NCI-H774 (cell line): ENCODE measurements around the gene CLEC2L.
A peak's percentile ranks its signal among the peaks of the same experiment; 100 is the strongest.

Experiments
- DNase-seq: peaks from one replicate; lab custom pipeline; 2025; lab: John Stamatoyannopoulos, UW

Gene CLEC2L

DNA sequence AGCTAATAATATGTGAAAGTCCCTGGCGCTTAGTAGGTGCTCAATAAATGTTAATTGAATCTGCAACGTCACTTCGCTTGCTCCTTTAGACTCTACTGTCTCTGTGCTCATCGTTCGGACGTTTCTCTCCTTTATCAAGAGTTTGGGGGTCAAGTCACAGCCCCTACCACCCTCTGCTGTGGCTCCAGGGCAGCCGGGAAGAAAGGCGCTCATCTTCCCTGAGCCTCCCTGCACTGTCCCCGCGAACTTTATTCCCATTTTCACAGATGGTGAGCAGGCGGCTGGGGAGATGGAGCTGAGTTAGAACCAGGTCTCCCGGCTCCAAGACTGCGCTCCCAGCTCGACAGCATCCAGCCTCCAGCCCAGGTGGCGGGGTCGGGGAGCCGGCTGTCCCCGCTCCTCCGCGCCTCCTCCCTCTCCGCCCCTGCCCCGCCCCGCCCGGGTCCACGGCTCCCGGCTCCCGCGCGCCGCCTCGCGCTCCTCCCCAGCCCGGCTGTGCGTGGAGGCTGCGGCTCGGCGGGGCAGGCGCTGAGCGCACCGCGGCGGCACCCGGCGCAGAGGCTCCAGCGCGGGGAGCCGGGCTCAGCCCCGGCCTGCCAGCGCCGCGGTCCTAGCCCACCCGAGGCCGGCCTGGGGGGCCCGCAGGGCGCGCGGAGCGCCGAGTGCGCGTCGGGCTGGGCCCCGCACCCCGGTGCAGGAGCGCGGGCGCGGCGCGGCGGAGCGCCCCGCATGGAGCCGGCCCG, at the start of gene CLEC2L:
Gene CLEC2L, plus strand, starts transcription at position 487 of the 743 bp plus-strand sequence. Its CDS starts 243 bp downstream, at position 730.
- DNase-seq: no peak

DNA sequence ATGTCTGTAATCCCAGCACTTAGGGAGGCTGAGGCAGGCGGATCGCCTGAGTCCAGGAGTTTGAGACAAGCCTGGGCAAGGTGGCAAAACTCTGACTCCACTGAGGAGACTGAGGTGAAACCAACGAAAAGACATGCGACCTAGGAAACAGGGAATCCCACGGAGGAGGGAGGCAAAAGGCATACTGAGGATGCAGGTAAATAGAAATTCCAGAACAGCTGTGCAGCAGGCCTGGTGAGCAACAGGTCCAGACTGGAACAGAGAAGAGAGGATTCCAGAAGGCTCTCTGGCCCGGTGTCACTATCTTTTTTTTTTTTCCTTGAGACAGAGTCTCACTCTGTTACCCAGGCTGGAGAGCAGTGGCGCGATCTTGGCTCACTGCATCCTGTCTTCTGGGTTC, 47.3 kb upstream of the CLEC2L start:
- no peak for DNase-seq

DNA sequence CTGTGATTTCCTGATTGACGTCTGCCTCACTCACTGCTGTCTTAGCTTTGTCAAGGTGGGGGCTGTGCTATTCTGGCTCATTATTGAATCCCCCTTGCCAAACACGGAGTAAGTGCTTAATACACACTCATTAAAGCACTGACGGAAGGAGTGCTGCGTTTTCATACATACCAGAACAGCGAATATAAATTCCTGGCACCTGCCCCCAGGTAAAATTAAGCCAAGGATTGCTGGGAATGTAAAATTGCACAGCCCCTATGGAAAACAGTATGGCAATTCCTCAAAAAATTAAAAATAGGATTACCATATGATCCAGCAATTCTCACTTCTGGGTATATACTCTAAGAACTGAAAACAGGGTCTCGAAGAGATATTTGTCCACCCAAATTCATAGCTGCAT, 46.6 kb upstream of the CLEC2L start:
- DNase-seq: no peak

DNA sequence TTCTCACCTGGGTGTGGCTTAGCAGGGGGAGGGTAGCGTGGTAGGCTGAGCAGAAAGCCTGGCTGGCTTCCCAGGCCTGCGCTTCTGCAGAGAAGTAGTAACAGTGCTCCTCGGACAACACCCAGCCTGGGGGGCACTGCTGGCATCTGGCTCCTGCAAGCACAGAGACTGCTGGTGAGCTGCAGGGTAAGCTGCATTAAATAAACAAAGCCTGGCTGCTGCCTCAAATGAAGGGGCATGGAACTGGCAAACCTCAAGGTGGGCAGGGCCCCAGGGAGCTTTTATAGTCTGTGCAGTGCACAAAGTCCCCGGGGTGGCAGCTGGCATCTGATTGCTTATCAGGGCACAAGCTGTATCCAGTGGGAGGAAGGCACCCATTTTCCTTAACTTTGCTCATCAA, 43.9 kb upstream of the CLEC2L start:
- no peak for DNase-seq

DNA sequence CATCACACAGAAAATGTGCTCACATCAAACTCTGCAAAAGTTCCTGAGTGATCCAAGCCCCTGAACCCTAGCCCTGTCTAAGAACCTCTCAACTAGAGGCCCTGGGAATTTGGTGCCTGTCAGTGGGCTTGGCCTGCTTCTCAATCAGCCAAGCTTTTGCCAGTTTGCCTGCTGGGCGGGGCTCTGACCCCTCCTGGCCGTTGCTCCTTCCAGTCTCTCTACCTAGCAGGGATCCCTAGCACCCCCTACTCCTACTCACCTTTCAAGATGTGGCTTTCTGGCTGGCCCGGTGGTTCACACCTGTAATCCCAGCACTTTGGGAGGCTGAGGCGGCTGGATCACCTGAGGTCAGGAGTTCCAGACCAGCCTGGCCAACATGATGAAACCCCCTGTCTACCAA, 42.1 kb upstream of the CLEC2L start:
- DNase-seq: no peak

DNA sequence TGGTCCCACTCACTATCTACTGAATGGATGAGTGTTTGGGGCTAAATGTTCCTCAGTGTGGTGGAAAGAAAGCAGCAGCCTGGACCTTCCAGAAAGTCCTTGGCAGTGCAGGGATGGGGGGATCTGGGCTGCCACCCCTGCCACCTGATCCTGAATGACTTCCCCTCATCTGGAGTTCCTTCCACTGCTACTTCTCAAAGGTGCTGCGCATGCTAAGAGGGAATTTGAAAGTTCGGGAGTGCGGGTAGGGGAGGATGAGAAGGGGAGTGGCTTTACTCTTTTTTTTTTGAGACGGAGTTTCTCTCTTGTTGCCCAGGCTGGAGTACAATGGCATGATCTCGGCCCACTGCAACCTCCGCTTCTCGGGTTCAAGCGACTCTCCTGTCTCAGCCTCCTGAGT, 41.4 kb upstream of the CLEC2L start:
- no peak for DNase-seq

DNA sequence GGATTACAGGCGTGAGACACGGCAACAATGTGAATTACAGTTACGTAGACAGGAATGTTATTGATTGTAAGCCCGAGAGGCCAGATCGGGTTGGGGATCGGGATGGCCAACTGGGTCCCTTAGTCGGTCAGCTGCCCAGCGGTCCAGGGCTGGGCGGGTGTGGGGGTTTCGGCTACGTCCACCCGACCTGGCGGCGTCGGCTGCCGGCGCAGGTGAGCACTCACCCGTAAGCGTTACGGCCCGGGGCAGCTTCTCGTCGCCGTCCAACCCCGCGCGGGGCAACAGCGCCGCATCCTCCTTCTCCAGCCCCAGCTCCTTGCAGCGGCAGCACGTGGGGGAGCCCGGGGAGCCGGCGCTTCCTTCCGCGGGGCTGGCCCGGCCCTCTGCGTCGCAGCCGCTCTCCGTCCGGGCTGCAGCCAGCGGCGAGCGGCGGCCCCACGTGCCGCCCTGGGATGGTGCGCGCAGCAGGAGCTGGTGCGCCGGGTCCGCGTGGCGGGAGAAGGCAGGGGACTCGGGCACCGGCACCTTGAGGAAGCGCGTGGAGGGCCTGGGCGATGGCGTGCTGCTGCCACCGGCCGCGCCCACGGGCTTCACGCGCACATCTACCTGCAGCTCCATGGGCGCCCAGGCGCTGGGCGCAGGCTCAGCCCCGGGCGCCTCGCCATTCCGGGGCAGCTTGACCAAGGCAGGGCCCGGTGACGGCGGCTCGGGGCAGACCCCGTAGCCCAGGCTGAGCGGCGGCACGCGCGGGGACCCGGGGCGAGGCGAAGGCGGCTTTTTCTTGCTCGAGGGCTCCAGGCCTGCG, 40.6 kb upstream of the CLEC2L start:
- DNase-seq: no peak

DNA sequence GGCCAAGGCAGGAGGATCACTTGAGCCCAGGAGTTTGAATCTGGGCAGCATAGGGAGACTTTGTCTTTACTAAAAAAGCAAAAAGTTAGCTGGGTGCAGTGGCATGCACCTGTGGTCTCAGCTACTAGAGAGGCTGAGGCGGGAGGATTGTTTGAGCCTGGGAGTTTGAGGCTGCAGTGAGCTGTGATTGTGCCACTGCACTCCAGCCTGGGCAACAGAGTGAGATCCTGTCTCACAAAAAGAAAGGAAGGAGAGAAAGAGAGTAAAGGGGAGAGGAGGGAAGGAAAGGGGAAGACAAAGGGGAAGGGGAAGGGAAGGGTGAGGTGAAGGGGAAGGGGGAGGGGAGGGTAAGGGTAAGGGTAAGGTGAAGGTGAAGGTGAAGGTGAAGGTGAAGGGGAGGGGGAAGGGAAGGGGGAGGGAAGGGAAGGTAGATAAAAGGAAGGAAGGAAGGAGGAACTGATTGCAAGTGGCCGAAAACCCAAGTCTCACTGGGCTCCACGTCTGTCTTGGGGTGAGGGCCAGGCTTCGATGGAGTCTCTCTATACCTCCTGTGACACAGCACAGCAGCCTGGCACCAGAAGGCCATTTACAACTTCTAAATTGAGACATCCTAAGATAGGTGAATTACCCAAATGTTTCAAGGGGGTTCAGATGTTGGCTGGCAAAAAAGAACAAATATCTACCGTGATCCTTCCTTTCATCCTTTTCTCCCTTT, 36.0 kb upstream of the CLEC2L start:
- no peak for DNase-seq

DNA sequence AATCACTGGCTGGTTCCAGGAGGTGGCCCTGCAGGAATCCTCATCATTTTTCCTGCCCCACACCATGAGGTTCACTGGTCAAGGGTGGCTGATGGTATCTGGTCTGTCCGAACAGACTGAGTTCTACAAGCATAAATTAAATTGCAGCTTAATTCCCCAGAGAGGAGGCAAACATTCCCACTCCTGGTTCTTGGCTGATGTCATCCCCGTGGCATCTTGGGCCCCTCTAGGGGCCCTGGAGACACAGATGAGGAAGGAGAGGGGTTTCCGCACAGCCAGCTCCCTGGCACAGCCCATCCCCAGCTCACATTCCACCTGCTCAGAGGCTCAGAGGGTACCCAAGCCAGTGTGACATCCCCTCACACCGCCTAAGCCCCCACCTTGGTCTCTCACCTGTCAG, 34.7 kb upstream of the CLEC2L start:
- DNase-seq: no peak

DNA sequence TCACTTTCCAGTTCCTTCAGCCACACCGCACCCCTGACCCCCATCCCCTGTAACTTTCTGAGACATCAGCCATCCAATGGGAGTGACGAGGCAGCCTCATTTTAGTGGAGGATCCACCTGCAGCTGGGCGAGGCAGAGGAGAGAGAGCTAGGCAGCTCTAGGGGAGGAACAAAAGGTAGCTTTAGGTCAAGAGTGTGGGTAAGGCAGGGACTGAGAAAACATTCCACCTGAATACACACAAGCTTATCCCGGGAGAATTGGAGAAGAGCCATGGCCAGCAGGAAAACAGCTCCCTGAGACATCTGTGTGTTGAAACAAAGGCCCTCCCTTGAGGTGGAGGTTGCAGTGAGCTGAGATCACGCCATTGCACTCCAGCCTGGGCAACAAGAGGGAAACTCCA, 33.4 kb upstream of the CLEC2L start:
- peak; percentile 28 for DNase-seq

DNA sequence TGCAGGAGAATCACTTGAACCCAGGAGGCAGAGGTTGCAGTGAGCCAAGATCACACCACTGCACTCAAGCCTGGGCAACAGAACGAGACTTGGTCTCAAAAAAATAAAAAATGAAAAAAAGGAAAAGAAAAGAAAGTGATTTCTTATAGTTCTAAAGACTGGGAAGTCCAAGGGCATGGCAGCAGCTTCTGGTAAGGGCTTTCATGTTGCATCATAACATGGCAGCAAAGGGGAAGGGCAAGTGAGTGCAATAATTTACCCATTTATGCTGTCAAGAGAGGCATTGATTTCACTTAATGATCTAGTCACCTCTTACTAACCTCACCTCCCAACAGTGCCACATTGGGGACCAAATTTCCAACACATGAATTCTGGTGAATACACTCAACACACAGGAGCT, 31.2 kb upstream of the CLEC2L start:
- DNase-seq: no peak

DNA sequence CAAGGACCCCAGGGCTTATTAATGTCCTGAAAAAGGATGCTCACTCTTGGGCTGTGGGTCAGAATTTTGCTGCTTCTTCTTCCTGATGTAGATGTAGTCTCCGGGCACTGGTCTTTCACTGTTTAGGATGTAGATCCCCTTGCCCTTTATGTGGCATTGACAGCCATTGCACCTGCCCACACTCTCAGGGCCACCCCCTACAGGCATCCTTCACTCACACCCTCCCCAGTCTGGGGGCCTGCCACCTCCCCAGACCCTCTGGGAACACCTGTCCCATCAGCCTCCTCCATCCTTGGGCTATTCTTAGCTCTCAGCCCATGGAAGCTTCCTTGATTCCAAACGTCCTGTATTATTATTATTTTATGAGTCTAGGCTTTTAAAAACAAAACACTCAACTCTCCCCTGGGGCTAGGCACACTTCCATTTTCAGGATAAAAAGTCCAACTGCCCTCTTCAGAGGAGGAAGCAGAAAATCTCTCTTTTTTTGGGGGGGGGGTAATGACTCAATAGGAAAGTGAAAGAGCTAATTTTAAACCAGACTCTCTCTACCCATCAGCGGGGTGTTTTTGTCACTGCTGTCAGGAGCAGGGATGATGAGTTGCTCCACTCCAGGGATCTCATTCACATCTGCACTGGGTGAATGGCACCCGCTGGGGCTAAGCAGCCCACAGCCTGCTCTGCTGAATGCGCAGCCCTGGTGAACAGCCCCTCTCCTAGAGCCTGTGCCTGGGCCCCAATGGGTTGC, 28.5 kb upstream of the CLEC2L start:
- DNase-seq: no peak

DNA sequence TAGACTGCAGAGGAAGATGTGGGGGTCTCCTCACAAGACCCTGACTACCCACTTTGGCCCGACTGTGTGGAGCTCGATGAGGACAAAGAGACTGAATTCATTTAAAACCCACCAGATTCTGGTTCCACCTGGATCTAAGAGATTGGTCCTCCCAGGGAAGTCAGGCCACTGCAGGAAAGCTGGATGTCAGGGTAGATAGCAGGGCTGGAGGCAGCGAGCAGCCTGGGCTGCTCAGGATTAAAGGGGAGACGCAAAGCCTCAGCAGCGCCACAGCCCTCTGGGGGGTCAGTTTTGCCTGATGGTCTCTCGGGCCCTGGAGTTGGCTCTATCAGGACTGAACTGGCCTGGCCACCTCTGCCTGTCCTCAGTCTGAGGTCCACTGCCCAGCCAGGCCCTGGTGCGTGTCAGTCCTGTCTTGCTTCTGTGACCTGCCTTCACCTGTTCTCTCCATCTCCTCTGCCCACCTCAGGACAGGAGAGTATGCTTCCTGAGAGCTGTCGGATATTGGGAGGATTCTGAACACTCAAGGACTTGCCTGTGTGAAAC, 27.8 kb upstream of the CLEC2L start:
- no peak for DNase-seq

DNA sequence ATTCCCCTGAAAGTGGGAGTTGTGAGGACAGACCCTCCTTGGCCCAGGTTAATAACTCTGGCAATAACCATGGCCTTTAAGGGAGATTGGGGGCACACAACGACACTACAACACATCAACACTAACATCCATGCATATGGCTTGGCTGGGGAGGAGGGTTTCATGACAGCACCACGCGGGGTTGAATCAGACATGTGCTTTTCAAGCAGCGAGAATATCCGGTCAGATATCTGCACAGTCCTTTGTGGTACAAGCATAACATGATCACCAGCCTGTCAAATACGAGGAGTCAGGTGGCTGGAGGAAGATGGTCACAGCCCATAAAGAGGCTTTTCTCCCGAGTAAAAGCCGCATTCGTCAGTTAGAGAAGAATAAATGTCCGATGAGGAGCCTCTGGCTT, 27.0 kb upstream of the CLEC2L start:
- DNase-seq: no peak

DNA sequence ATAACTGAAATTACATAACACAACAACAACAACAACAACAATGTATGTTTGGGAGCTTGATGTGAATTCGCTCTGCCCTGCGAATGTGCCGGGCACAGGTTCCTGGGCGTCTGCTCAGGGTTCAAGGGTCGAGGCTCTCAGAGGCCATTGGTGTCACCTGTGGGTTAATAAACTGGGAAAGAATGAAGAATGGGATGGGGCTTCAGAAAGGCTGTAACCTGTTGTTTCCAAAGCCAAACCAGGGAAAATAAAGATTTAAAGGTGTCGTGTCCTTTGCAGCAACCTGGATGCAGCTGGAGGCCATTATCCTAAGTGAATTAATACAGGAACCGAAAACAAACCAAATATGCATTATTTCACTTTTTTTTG, 22.7 kb upstream of the CLEC2L start:
- DNase-seq: no peak

DNA sequence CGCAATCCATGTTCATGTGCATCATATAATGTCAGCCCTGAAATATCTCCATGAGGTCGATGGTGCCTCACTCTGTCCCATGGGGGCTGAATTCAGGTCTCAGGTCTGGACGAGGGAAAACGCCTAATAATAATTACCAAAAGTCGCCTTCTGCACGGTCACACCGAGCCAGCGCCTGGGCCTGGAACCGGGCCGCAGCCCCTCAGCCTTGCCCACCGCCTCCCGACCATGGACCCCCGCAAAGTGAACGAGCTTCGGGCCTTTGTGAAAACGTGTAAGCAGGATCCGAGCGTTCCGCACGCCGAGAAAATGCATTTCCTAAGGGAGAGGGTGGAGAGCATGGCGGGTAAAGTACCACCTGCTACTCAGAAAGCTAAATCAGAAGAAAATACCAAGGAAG, 21.3 kb upstream of the CLEC2L start:
- no peak for DNase-seq

DNA sequence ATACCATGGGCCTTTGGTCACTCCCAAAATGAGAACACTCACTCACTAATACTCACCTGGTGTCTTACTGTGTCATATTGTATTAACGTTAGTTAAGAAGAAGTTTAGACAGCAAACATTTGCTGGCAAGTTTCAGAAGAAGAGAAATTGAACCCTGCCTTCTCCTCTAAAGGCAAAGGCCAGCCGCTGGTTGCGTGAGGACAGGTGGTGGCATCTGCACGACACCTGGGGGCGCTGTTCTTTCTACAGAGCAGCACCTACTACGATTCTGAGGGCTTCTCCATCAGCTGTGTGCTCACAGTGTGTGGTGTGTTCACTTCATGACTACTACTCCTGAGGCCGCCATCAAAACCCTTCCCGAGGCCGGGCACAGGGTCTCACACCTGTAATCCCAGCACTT, 17.9 kb upstream of the CLEC2L start:
- no peak for DNase-seq

DNA sequence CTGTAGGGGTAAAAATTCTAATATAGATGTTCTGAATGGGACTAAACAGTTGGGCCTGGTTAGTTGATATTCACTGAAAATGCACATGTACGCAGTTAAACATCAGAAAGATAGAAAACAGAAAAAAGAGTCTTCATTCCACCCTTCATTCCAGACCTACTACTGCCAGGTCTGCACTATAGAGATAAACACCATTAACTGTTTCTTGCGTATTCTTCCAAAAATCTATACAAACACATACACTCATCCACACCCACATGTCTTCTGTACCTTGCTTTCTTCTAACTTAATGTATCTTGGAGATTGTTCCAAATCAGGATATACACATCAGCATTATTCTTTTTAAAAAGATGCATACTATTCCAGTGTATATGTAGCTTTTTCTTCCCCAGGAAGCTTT, 13.9 kb upstream of the CLEC2L start:
- no peak for DNase-seq

DNA sequence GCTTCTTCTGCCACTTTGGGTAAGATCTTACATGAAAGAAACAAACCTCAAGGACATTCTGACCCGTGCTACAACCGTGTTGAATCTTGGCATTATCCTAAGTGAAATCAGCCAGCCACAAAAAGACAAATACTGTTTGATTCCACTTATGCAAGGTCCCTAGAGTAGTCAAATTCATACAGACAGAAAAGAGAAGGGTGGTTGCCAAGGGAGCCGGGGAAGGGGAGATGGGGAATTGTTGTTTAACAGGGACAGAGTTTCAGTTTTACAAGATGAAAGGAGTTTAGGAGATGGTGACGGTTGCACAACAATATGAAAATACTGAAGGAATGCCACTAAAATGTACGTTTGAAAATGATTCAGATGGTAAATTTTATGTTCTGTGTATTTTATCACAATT, 12.2 kb upstream of the CLEC2L start:
- DNase-seq: no peak

DNA sequence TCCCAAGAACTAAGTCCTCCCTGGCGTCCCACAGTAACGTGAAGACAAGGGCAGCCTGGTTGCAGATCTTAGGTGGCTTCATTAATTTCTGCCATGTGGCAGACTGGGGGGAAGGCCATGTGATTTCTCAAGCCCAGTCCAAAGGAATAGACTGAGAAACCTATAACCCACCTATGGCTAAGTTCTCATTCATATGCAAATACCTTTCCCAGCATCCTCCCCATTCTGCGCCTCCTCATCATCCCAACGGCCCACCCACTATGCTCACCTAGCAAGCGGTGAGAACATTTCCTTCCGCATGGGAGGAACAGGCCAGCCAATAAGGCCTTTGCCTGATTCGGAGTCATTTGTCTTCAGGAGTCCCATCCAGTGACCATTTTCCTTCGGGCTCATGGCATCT, 8.2 kb upstream of the CLEC2L start:
- no peak for DNase-seq

DNA sequence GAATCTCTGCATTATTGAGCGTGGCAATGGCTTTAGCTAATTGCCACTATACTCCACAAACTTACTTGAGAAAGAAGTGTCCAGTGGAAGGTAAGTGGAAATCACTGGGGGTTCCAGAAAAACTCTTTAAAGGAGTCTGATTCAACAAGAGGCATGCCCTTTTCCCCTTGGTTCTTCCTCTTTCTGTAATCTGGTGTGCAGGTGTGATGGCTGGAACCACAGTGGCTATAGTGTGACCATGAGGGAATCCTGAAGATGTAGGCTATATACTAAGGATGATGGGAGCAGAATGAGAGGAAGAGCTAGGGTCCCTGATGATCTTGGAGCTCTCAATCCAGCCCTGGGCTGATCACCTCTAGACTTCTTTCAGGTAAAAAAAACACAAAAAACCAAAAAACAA, 2.0 kb upstream of the CLEC2L start:
- DNase-seq: no peak

DNA sequence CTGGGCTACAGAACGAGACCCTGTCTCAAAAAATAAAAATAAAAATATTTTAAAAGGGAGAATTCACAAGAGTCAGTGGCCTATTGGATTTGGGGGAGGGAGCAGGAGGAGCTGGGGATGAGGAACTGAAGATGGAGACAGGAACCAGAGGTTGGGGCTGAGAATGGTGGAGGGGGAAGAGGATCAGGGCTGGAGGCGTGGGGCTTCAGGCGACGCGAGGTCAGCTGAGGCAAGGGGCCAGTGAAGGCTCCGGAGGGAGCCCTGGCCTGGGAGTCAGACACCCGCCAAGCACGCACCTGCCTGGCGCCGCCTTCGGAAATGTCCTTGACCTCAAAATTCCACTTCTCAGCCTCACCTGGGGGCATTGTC, 671 bp upstream of the CLEC2L start:
- no peak for DNase-seq
